HG03060 (cell line): ENCODE results near the gene RAPGEF1.
"Not testable (repeated sequence)": the region's sequence is repeated elsewhere in the genome, so short reads cannot be mapped to it uniquely, and the experiment has no call there.

Experiments used
- ATAC-seq: cut with Tn5 transposase; IDR thresholded peaks from one replicate; pipeline ENCODE4 v1.9.1; 2021; ENCODE audit warnings: low read depth, moderate number of reproducible peaks; ENCODE audit not compliant: unreplicated experiment

The RAPGEF1 gene

GRCh38 chr9:131731237-131731636, 8.6 kb downstream of the RAPGEF1 start:
- ATAC-seq, result no peak

GRCh38 chr9:131728961-131729360, 10.9 kb downstream of the RAPGEF1 start:
- no peak for ATAC-seq

GRCh38 chr9:131728546-131728910, 11.3 kb downstream of the RAPGEF1 start:
- no peak for ATAC-seq

GRCh38 chr9:131727795-131728545, 11.9 kb downstream of the RAPGEF1 start:
- ATAC-seq, result no peak

GRCh38 chr9:131727184-131727759, 12.6 kb downstream of the RAPGEF1 start:
- no peak for ATAC-seq

GRCh38 chr9:131724683-131725082, 15.2 kb downstream of the RAPGEF1 start:
- ATAC-seq, result no peak

GRCh38 chr9:131723632-131724031, 16.2 kb downstream of the RAPGEF1 start:
- no peak for ATAC-seq

- no peak for ATAC-seq
Observed at GRCh38 chr9:131722255-131722654, 17.6 kb downstream of the RAPGEF1 start.

GRCh38 chr9:131721076-131721475, 18.8 kb downstream of the RAPGEF1 start:
- ATAC-seq, result no peak

GRCh38 chr9:131720330-131720729, 19.5 kb downstream of the RAPGEF1 start:
- no peak for ATAC-seq

- ATAC-seq, result no peak
Observed at GRCh38 chr9:131719262-131719908, 20.5 kb downstream of the RAPGEF1 start.

GRCh38 chr9:131717719-131718460, 22.0 kb downstream of the RAPGEF1 start:
- no peak for ATAC-seq

- ATAC-seq, result no peak
Observed at GRCh38 chr9:131715906-131716305, 24.0 kb downstream of the RAPGEF1 start.

GRCh38 chr9:131714821-131715220, 25.1 kb downstream of the RAPGEF1 start:
- ATAC-seq, result no peak

GRCh38 chr9:131714161-131714646, 25.7 kb downstream of the RAPGEF1 start:
- ATAC-seq, result no peak

- no peak for ATAC-seq
Observed at GRCh38 chr9:131713016-131713415, 26.9 kb downstream of the RAPGEF1 start.

- no peak for ATAC-seq
Observed at GRCh38 chr9:131712151-131712716, 27.6 kb downstream of the RAPGEF1 start.

GRCh38 chr9:131709771-131710431, 30.0 kb downstream of the RAPGEF1 start:
- peak; percentile 66 for ATAC-seq

GRCh38 chr9:131709010-131709770, 30.7 kb downstream of the RAPGEF1 start:
- ATAC-seq, result not testable (repeated sequence)
